Lower lobe of right lung (tissue), 2 donors: ENCODE data around the gene LKAAEAR1. TPM values are rescaled to one million over a fixed set of nuclear protein-coding genes. Genes with fewer than 3 reads are reported as not detected.

Source experiments
- ATAC-seq, 2 donors: fragments of 200-7000 bp; cut with Tn5 transposase; one replicate each; pipeline ENCODE4 v1.9.1; 2020 to 2022; ENCODE audit warnings: mild to moderate bottlenecking in 2 of 2, moderate library complexity in 2 of 2
- DNase-seq: peaks from one replicate; pipeline ENCODE4 v3.0.0-alpha.2; 2020
- H3K27ac ChIP-seq: fragments of 200-600 bp; one replicate; pipeline ENCODE4 v1.8.0; 2022
- H3K27me3 ChIP-seq: fragments of 200-600 bp; one replicate; pipeline ENCODE4 v1.8.0; 2022; ENCODE audit warnings: low read depth
- H3K36me3 ChIP-seq: fragments of 200-600 bp; one replicate; pipeline ENCODE4 v1.8.0; 2022; ENCODE audit warnings: mild to moderate bottlenecking
- H3K4me1 ChIP-seq: fragments of 200-600 bp; one replicate; pipeline ENCODE4 v1.8.0; 2022
- H3K4me3 ChIP-seq: fragments of 200-600 bp; one replicate; pipeline ENCODE4 v1.8.0; 2022; ENCODE audit warnings: mild to moderate bottlenecking
- H3K9me3 ChIP-seq: fragments of 200-600 bp; one replicate; pipeline ENCODE4 v1.8.0; 2022
- intact Hi-C: fragments of 100-400 bp; cut with DNase I; formaldehyde crosslinking; loops from one replicate; pipeline ENCODE4 v1.11.0; 2022
- total RNA-seq: library from RNA; stranded (reverse); fragmentation: NEBNext Ultra II Directional; extraction: Animal tissue kit (Norgen Biotek cat#: 25700); gene quantifications from one replicate; pipeline ENCODE4 v1.2.1, GENCODE V29; 2021
- TF ChIP-seq, protein P1 (sequence below): fragments of 200-600 bp; IDR thresholded peaks from one replicate; pipeline ENCODE4 v1.8.0; 2022; ENCODE audit warnings: antibody characterized with exemption, mild to moderate bottlenecking
- donor health status: DM: no; HTN: yes; CAD: no; lungs with severe emphysema.

LKAAEAR1 gene
- total RNA-seq, 1 donor from 2014 or later, result 0.97 TPM

GRCh38 chr20:64099880-64100565, 15.8 kb upstream of the LKAAEAR1 start:
- TF ChIP-seq, protein P1, sequence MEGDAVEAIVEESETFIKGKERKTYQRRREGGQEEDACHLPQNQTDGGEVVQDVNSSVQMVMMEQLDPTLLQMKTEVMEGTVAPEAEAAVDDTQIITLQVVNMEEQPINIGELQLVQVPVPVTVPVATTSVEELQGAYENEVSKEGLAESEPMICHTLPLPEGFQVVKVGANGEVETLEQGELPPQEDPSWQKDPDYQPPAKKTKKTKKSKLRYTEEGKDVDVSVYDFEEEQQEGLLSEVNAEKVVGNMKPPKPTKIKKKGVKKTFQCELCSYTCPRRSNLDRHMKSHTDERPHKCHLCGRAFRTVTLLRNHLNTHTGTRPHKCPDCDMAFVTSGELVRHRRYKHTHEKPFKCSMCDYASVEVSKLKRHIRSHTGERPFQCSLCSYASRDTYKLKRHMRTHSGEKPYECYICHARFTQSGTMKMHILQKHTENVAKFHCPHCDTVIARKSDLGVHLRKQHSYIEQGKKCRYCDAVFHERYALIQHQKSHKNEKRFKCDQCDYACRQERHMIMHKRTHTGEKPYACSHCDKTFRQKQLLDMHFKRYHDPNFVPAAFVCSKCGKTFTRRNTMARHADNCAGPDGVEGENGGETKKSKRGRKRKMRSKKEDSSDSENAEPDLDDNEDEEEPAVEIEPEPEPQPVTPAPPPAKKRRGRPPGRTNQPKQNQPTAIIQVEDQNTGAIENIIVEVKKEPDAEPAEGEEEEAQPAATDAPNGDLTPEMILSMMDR, result no peak
- intact Hi-C loops, result no loop called here
- no peak for DNase-seq
- ATAC-seq, result no peak
- Histone ChIP-seq H3K27me3 (peaks cover 40% of the 10 kb centered on the region), H3K9me3 (no peaks in the 10 kb centered on the region), H3K36me3 (peaks cover 9% of the 10 kb centered on the region), H3K27ac (no peak overlapping the region), H3K4me1 (peaks cover 11% of the 10 kb centered on the region), H3K4me3 (no peak overlapping the region)

- Histone ChIP-seq H3K27me3 (peaks cover 39% of the 10 kb centered on the region), H3K9me3 (no peaks in the 10 kb centered on the region), H3K27ac (no peak overlapping the region), H3K36me3 (peaks cover 9% of the 10 kb centered on the region), H3K4me3 (no peak overlapping the region), H3K4me1 (peaks cover 11% of the 10 kb centered on the region)
- DNase-seq (no peak), ATAC-seq (no peak)
- TF ChIP-seq, protein P1, result no peak
- intact Hi-C loops, result no loop called here
Measured at GRCh38 chr20:64099086-64099786, 15.0 kb upstream of the LKAAEAR1 start.

DNA sequence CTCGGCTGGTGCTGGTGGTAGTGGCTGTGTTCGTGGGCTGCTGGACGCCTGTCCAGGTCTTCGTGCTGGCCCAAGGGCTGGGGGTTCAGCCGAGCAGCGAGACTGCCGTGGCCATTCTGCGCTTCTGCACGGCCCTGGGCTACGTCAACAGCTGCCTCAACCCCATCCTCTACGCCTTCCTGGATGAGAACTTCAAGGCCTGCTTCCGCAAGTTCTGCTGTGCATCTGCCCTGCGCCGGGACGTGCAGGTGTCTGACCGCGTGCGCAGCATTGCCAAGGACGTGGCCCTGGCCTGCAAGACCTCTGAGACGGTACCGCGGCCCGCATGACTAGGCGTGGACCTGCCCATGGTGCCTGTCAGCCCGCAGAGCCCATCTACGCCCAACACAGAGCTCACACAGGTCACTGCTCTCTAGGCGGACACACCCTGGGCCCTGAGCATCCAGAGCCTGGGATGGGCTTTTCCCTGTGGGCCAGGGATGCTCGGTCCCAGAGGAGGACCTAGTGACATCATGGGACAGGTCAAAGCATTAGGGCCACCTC, 14.3 kb upstream of the LKAAEAR1 start:
- TF ChIP-seq, protein P1, result no peak
- Histone ChIP-seq H3K4me3 (no peak overlapping the region), H3K27me3 (peaks cover 33% of the 10 kb centered on the region), H3K27ac (no peak overlapping the region), H3K9me3 (no peaks in the 10 kb centered on the region), H3K36me3 (peaks cover 9% of the 10 kb centered on the region), H3K4me1 (peaks cover 11% of the 10 kb centered on the region)
- ATAC-seq (no peak), DNase-seq (no peak)
- intact Hi-C loops, result no loop called here

DNA sequence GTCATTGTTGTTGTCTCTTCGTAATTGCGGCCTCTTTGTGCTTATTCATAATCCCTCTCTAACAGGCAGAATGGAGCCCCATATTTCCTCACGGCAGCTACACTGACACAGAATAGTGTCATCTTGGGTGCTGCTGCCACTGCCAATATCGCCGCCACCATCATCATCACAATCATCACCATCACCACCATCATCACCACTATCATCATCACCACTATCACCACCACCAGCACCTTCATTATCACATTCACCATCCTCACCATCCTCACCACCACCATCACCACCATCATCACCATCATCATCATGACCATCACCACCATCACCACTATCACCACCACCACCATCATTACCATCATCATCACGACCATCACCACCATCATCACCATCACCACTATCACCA, 12.3 kb upstream of the LKAAEAR1 start:
- TF ChIP-seq, protein P1, result no peak
- intact Hi-C loops, result no loop called here
- Histone ChIP-seq H3K36me3 (peaks cover 9% of the 10 kb centered on the region), H3K9me3 (no peaks in the 10 kb centered on the region), H3K27ac (no peak overlapping the region), H3K4me3 (no peak overlapping the region), H3K4me1 (no peaks in the 10 kb centered on the region), H3K27me3 (peaks cover 14% of the 10 kb centered on the region)
- DNase-seq, result no peak
- ATAC-seq, result no peak

DNA sequence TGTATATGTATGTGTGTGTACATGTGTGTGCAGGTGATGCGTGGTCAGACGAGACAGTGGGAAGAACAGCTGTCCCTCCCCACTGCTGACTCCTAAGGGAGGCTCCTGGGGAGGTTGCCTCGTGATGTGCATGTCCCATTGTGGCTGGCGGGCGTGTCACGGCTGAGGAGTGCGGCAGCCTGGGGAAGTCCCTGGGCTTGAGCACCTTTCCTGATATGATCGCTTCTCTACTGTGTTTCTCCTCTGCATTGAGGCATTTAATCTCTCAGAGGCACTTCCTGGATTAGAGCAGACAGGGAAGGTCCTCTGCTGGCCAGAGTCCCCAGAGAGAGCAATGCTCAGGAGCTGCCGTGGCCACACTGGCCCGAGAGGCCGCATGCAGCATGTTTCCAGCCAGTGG, 11.7 kb upstream of the LKAAEAR1 start:
- TF ChIP-seq, protein P1, result no peak
- intact Hi-C loops, result no loop called here
- ATAC-seq (no peak), DNase-seq (no peak)
- H3K4me3 ChIP-seq, result no peak overlapping the region
- H3K27me3 ChIP-seq, result peaks cover 7% of the 10 kb centered on the region
- no peaks in the 10 kb centered on the region for H3K9me3 ChIP-seq
- no peak overlapping the region for H3K27ac ChIP-seq
- no peaks in the 10 kb centered on the region for H3K4me1 ChIP-seq
- peaks cover 9% of the 10 kb centered on the region for H3K36me3 ChIP-seq
